ENCODE data around the gene TNC. TPM values are rescaled to one million over a fixed set of nuclear protein-coding genes. Genes with fewer than 3 reads are reported as not detected.

Gene TNC
- total and polyA plus RNA-seq, 2 donors (not counting 1 experiment from before 2014, with no cell fraction given), result not detected

GRCh38 chr9:115068031-115068430 lies 49.9 kb downstream of the TNC start:
- H3K9me3 ChIP-seq (ENCODE audit: control extremely low read depth in 1 of 3, control insufficient read depth in 2 of 3, insufficient read depth in 1 of 3, low read length in 2 of 3), result peaks cover 0 to 3% (median 0%) of the 10 kb centered on the region in 3 donors
- no peak overlapping the region for H2AFZ ChIP-seq (ENCODE audit: insufficient read depth, low read depth, low read length, poor library complexity, severe bottlenecking)
- ChIA-PET POLR2A (no interaction called here), CTCF (no interaction called here)
- no peaks in the 10 kb centered on the region for H3K36me3 ChIP-seq (replicated peaks in 1 of 2; ENCODE audit: control extremely low read depth in 1 of 2, control insufficient read depth in 1 of 2, extremely low read depth in 1 of 2, insufficient read depth in 2 of 2, low read length in 1 of 2)
- H3K27me3 ChIP-seq (replicated peaks in 1 of 4; ENCODE audit: control extremely low read depth in 1 of 4, control insufficient read depth in 3 of 4, insufficient read depth in 4 of 4, low read length in 3 of 4), result peaks cover 0 to 6% (median under 1%) of the 10 kb centered on the region in 4 experiments
- Mint-ChIP-seq H3K9me3 (ENCODE audit: insufficient read depth) (no peaks in the 10 kb centered on the region), H3K27ac (no peak overlapping the region), H3K27me3 (peaks cover 36% of the 10 kb centered on the region), H3K4me1 (no peaks in the 10 kb centered on the region), H3K4me3 (no peak overlapping the region)
- intact Hi-C loops (cut with micrococcal nuclease), result no loop called here
- no peak for TF ChIP-seq CTCF (IDR thresholded peaks at IDR 0.05)
- H3K9ac ChIP-seq (ENCODE audit: low read length), result no peak overlapping the region
- ATAC-seq (ENCODE audit: low read depth), result no peak
- H3K4me2 ChIP-seq (replicated peaks; ENCODE audit: low read depth, low read length, poor library complexity, severe bottlenecking), result no peak overlapping the region
- no peak overlapping the region for H3K27ac ChIP-seq (ENCODE audit: low read length in 2 of 2)
- H4K20me1 ChIP-seq (ENCODE audit: control insufficient read depth, insufficient read depth, low read length, poor library complexity, severe bottlenecking), result no peaks in the 10 kb centered on the region
- no peak overlapping the region for H3K4me3 ChIP-seq (ENCODE audit: control extremely low read depth in 1 of 5, extremely low read depth in 1 of 5, insufficient read depth in 1 of 5, low read depth in 2 of 5, low read length in 4 of 5)
- no peaks in the 10 kb centered on the region for H3K79me2 ChIP-seq (ENCODE audit: control insufficient read depth, insufficient read depth, low read length)
- DNase-seq, result no peak
- no peaks in the 10 kb centered on the region for H3K4me1 ChIP-seq (ENCODE audit: control insufficient read depth in 2 of 2, insufficient read depth in 2 of 2, low read length in 2 of 2)

- Mint-ChIP-seq H3K4me3 (no peak overlapping the region), H3K27me3 (peaks cover 20% of the 10 kb centered on the region), H3K4me1 (no peaks in the 10 kb centered on the region), H3K27ac (no peak overlapping the region), H3K9me3 (ENCODE audit: insufficient read depth) (no peaks in the 10 kb centered on the region)
- no peaks in the 10 kb centered on the region for H3K36me3 ChIP-seq (replicated peaks in 1 of 2; ENCODE audit: control extremely low read depth in 1 of 2, control insufficient read depth in 1 of 2, extremely low read depth in 1 of 2, insufficient read depth in 2 of 2, low read length in 1 of 2)
- intact Hi-C loops (cut with micrococcal nuclease), result no loop called here
- no peak overlapping the region for H3K4me2 ChIP-seq (replicated peaks; ENCODE audit: low read depth, low read length, poor library complexity, severe bottlenecking)
- ATAC-seq (ENCODE audit: low read depth) (no peak), DNase-seq (no peak)
- H3K27ac ChIP-seq (ENCODE audit: low read length in 2 of 2), result no peak overlapping the region
- TF ChIP-seq EZH2 (IDR thresholded peaks at IDR 0.05; ENCODE audit: borderline replicate concordance, insufficient read depth, low read depth, low read length, poor library complexity, severe bottlenecking) (no peak), CTCF (IDR thresholded peaks at IDR 0.05) (no peak)
- no peaks in the 10 kb centered on the region for H4K20me1 ChIP-seq (ENCODE audit: control insufficient read depth, insufficient read depth, low read length, poor library complexity, severe bottlenecking)
- no peak overlapping the region for H3K9ac ChIP-seq (ENCODE audit: low read length)
- CTCF ChIA-PET, result no interaction called here
- no peaks in the 10 kb centered on the region for H3K4me1 ChIP-seq (ENCODE audit: control insufficient read depth in 2 of 2, insufficient read depth in 2 of 2, low read length in 2 of 2)
- 91% methylated on average over 5 of the region's 5 CpGs for WGBS (ENCODE audit: insufficient coverage)
- H3K9me3 ChIP-seq (ENCODE audit: control extremely low read depth in 1 of 3, control insufficient read depth in 2 of 3, insufficient read depth in 1 of 3, low read length in 2 of 3), result peaks cover 0 to 3% (median 0%) of the 10 kb centered on the region in 3 donors
- no peak overlapping the region for H3K4me3 ChIP-seq (ENCODE audit: control extremely low read depth in 1 of 5, extremely low read depth in 1 of 5, insufficient read depth in 1 of 5, low read depth in 2 of 5, low read length in 4 of 5)
- H3K79me2 ChIP-seq (ENCODE audit: control insufficient read depth, insufficient read depth, low read length), result no peaks in the 10 kb centered on the region
- no peak overlapping the region for H2AFZ ChIP-seq (ENCODE audit: insufficient read depth, low read depth, low read length, poor library complexity, severe bottlenecking)
- POLR2A ChIA-PET, result no interaction called here
- H3K27me3 ChIP-seq (replicated peaks in 1 of 4; ENCODE audit: control extremely low read depth in 1 of 4, control insufficient read depth in 3 of 4, insufficient read depth in 4 of 4, low read length in 3 of 4), result peaks cover 0 to 12% (median 0%) of the 10 kb centered on the region in 4 experiments
Measured at GRCh38 chr9:115063058-115063845, 54.7 kb downstream of the TNC start.

All from B cell (primary cell).